Ishikawa (cell line): Measurements from ENCODE around the gene DOCK6.
A peak's percentile ranks its signal among the peaks of the same experiment; 100 is the strongest.

Experiments used
- CEBPB ChIP-seq: IDR thresholded peaks from 2 replicates; pipeline ENCODE4 v1.6.1; 2012
- CREB1 ChIP-seq: IDR thresholded peaks from 2 replicates; pipeline ENCODE4 v1.6.1; 2012; ENCODE audit warnings: low read depth
- EGR1 ChIP-seq: IDR thresholded peaks from 2 replicates; pipeline ENCODE4 v1.6.1; 2012
- EP300 ChIP-seq: IDR thresholded peaks from 2 replicates; pipeline ENCODE4 v1.6.1; 2012; ENCODE audit warnings: borderline replicate concordance
- FOXM1 ChIP-seq: IDR thresholded peaks from 2 replicates; pipeline ENCODE4 v1.6.1; 2012; ENCODE audit warnings: low read depth, borderline replicate concordance
- NFIC ChIP-seq: IDR thresholded peaks from 2 replicates; pipeline ENCODE4 v1.6.1; 2012
- RAD21 ChIP-seq: IDR thresholded peaks from 2 replicates; pipeline ENCODE4 v1.6.1; 2012; ENCODE audit warnings: low read depth
- REST ChIP-seq: IDR thresholded peaks from 2 replicates; pipeline ENCODE4 v1.6.1; 2012; ENCODE audit warnings: low read depth, mild to moderate bottlenecking
- TAF1 ChIP-seq: IDR thresholded peaks from 2 replicates; pipeline ENCODE4 v1.6.1; 2012; ENCODE audit warnings: low read depth, mild to moderate bottlenecking
- TCF12 ChIP-seq: IDR thresholded peaks from 2 replicates; pipeline ENCODE4 v1.6.1; 2012; ENCODE audit warnings: low read depth
- TEAD4 ChIP-seq: IDR thresholded peaks from 2 replicates; pipeline ENCODE4 v1.6.1; 2012
- YY1 ChIP-seq: IDR thresholded peaks from 2 replicates; pipeline ENCODE4 v1.6.1; 2012; ENCODE audit warnings: low read depth
- ZBTB7A ChIP-seq: IDR thresholded peaks from 2 replicates; pipeline ENCODE4 v1.6.1; 2012; ENCODE audit warnings: low read depth
- TF ChIP-seq, protein P1 (sequence below): IDR thresholded peaks from 2 replicates; pipeline ENCODE4 v1.6.1; 2012
- TF ChIP-seq, protein P2 (sequence below): IDR thresholded peaks from 2 replicates; pipeline ENCODE4 v1.6.1; 2012

Gene DOCK6

DNA sequence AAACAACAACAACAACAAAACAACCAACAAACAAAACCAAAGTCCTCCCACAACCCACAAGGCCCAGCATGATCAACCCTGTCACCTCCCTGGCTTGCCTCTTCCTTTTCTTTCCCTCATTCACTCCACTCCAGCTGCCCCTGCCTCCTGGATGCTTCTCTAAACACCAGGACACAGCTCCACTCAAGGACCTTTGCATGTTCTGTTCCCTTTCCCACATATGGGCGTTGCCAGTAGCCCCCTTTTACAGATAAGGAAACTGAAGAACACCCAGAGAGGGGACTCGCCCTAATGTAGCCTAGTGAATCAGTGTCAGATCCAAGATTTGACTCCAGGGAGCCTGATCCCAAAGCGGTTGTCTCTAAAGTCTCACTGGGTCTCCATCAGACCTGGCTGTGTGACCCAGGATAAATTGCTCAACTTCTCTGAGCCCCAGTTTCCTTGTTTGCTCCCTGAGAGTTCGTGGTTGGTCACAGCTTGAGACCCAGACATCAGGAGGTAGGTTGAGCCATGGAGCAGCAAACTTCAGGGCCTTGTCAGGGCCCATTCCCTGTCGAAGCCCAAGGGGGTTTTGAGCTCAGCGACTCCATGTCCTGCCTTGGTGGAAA, 3.0 kb upstream of the DOCK6 start:
- no peak for TF ChIP-seq RAD21
- TF ChIP-seq CEBPB = no peak
- TF ChIP-seq TCF12 = no peak
- TF ChIP-seq EP300 = no peak
- no peak for TF ChIP-seq REST
- no peak for TF ChIP-seq TEAD4
- TF ChIP-seq NFIC = no peak

GRCh38 chr19:11264452-11265176, 2.3 kb upstream of the DOCK6 start:
- TF ChIP-seq ZBTB7A (no peak), RAD21 (no peak; the same call in 1 of the 2 replicates), REST (no peak), CEBPB (no peak), EGR1 (peak; percentile 14; the same call in 1 of the 2 replicates), CREB1 (no peak), YY1 (no peak), TCF12 (peak; percentile 53; the same call in 1 of the 2 replicates), TAF1 (no peak), TEAD4 (no peak), NFIC (no peak), FOXM1 (no peak), EP300 (no peak)
- TF ChIP-seq, protein P1, sequence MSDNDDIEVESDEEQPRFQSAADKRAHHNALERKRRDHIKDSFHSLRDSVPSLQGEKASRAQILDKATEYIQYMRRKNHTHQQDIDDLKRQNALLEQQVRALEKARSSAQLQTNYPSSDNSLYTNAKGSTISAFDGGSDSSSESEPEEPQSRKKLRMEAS = peak; percentile 99
- TF ChIP-seq, protein P2, sequence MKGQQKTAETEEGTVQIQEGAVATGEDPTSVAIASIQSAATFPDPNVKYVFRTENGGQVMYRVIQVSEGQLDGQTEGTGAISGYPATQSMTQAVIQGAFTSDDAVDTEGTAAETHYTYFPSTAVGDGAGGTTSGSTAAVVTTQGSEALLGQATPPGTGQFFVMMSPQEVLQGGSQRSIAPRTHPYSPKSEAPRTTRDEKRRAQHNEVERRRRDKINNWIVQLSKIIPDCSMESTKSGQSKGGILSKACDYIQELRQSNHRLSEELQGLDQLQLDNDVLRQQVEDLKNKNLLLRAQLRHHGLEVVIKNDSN = peak; percentile 95

DNA sequence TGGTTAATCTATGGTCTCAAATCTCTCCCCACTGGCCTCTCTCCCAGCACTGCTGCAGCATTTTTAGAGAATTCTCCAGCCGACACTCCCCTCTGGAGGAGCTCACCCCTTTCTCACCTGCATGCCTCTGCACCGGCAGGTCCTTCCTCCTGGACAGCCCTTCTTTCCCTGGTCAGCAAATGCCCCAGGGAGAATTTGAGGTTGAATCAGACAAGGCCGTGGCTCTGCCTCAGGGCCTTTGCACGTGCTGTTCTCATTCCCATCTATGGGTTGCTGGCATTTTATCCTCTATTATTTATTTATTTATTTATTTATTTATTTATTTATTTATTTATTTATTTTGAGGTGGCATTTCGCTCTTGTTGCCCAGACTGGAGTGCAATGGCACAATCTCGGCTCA, 1.4 kb upstream of the DOCK6 start:
- TF ChIP-seq, protein P2 = no peak
- TF ChIP-seq FOXM1 = no peak
- TF ChIP-seq, protein P1 = no peak
- no peak for TF ChIP-seq TAF1
- no peak for TF ChIP-seq REST
- no peak for TF ChIP-seq TEAD4
- TF ChIP-seq NFIC = no peak
- no peak for TF ChIP-seq RAD21
- no peak for TF ChIP-seq CEBPB
- TF ChIP-seq CREB1 = no peak
- TF ChIP-seq EGR1 = no peak

- TF ChIP-seq TCF12 (no peak), EP300 (no peak), NFIC (no peak), FOXM1 (no peak), YY1 (no peak), CREB1 (no peak), EGR1 (no peak), ZBTB7A (no peak; the same call in 1 of the 2 replicates), CEBPB (no peak), REST (no peak), TEAD4 (no peak), TAF1 (no peak)
- TF ChIP-seq, protein P2 = no peak
Measured at GRCh38 chr19:11261431-11261970, 823 bp downstream of the DOCK6 start.
